HCT116 (cell line): ENCODE data around the gene ZNF750. TPM values are rescaled to one million over a fixed set of nuclear protein-coding genes. Genes with fewer than 3 reads are reported as not detected.

Source experiments
- ATAC-seq: fragments of 200-7000 bp; cut with Tn5 transposase; 2 replicates; pipeline ENCODE4 v1.9.1; 2020; ENCODE audit warnings: mild to moderate bottlenecking, moderate library complexity
- BruUV-seq: library from RNA; stranded (reverse); fragments of 400-500 nt; replicated peaks from 2 replicates; lab custom pipeline; 2021; lab: Mats Ljungman, UMichigan
- CTCF ChIA-PET: fragments of 300-600 bp; sonication (Branson Sonifier 250); formaldehyde crosslinking; loops from one replicate; lab custom pipeline; 2021; ENCODE audit warnings: antibody characterized with exemption; lab: Charles Lee
- POLR2A ChIA-PET: fragments of 300-600, 350-600 bp; sonication (Branson Sonifier 250); formaldehyde crosslinking; loops from one replicate; lab custom pipeline; 2021; ENCODE audit warnings: antibody characterized with exemption; lab: Charles Lee
- RAD21 ChIA-PET, 2 experiments: fragments of 300-600 bp; sonication (Branson Sonifier 250); formaldehyde crosslinking; loops; one replicate each; lab custom pipeline; 2023; ENCODE audit warnings: low total read pairs in 2 of 2; ENCODE audit not compliant: uncharacterized antibody in 2 of 2, unreplicated experiment in 2 of 2, low non-redundant PET in 1 of 2; lab: Charles Lee
- DNase-seq: peaks from one replicate; pipeline ENCODE4 v3.0.0-alpha.2; 2010; ENCODE audit warnings: low read depth, low spot score
- H2AFZ ChIP-seq: fragments of 200-600 bp; shearing (Covaris generic), sonication (generic); 2 replicates; pipeline ENCODE4 v1.6.1; 2017; ENCODE audit warnings: low read depth, mixed run types, mixed read lengths, antibody characterized with exemption, low read length; ENCODE audit not compliant: poor library complexity, severe bottlenecking
- H3K27ac ChIP-seq: 2 replicates; pipeline ENCODE4 v1.5.1; 2012; ENCODE audit warnings: low read depth, low read length
- H3K27me3 ChIP-seq: fragments of 200-600 bp; sonication (generic); 2 replicates; pipeline ENCODE4 v1.6.1; 2016; ENCODE audit warnings: mixed run types, low read length, mixed read lengths; ENCODE audit not compliant: insufficient read depth
- H3K36me3 ChIP-seq, 2 experiments: fragments of 200-500 bp in 1 of 2; fragments of 200-600 bp in 1 of 2; sonication (Bioruptor generic) in 1 of 2; sonication (generic) in 1 of 2; 2 replicates each; pipeline versions ENCODE4 v1.5.1 to v1.6.1; 2014 to 2016; ENCODE audit warnings: low read length in 2 of 2, inconsistent platforms in 1 of 2, mixed read lengths in 1 of 2, mixed run types in 1 of 2; ENCODE audit not compliant: insufficient read depth in 2 of 2, control insufficient read depth in 1 of 2
- H3K4me1 ChIP-seq, 2 experiments: fragments of 200-600 bp in 1 of 2; sonication (generic) in 1 of 2; 2 replicates each; pipeline versions ENCODE4 v1.5.1 to v1.6.1; 2012 to 2017; ENCODE audit warnings: low read length in 2 of 2, inconsistent platforms in 1 of 2, mild to moderate bottlenecking in 1 of 2, mixed read lengths in 1 of 2, mixed run types in 1 of 2, moderate library complexity in 1 of 2; ENCODE audit not compliant: insufficient read depth in 2 of 2, control insufficient read depth in 1 of 2
- H3K4me2 ChIP-seq: fragments of 200-600 bp; sonication (generic); 2 replicates; pipeline ENCODE4 v1.6.1; 2017; ENCODE audit warnings: mixed run types, low read length, mixed read lengths
- H3K4me3 ChIP-seq, 2 experiments: fragments of 200-600 bp in 1 of 2; sonication (generic) in 1 of 2; replicated peaks in 1 of 2; 2 replicates each; pipeline ENCODE4 v1.5.1; 2011 to 2016; ENCODE audit warnings: low read length in 2 of 2, control low read depth in 1 of 2, low read depth in 1 of 2, mild to moderate bottlenecking in 1 of 2, mixed read lengths in 1 of 2, mixed run types in 1 of 2
- H3K79me2 ChIP-seq: fragments of 200-600 bp; sonication (generic); 2 replicates; pipeline ENCODE4 v1.6.1; 2017; ENCODE audit warnings: mild to moderate bottlenecking, mixed run types, low read length, moderate library complexity, mixed read lengths; ENCODE audit not compliant: insufficient read depth
- H3K9ac ChIP-seq: fragments of 200-600 bp; sonication (generic); 2 replicates; pipeline ENCODE4 v1.6.1; 2016; ENCODE audit warnings: low read length, mixed read lengths
- H3K9me2 ChIP-seq: fragments of 200-600 bp; sonication (generic), shearing (Covaris generic); 2 replicates; pipeline ENCODE4 v1.6.1; 2017; ENCODE audit warnings: mixed run types, mild to moderate bottlenecking, moderate library complexity; ENCODE audit not compliant: insufficient read depth
- H3K9me3 ChIP-seq, 2 experiments: fragments of 200-500 bp in 1 of 2; fragments of 200-600 bp in 1 of 2; sonication (Bioruptor generic) in 1 of 2; sonication (generic) in 1 of 2; 2 replicates each; pipeline ENCODE4 v1.6.1; 2014 to 2017; ENCODE audit warnings: low read length in 2 of 2, mixed read lengths in 2 of 2, inconsistent platforms in 1 of 2, low read depth in 1 of 2, mild to moderate bottlenecking in 1 of 2, mixed run types in 1 of 2, moderate library complexity in 1 of 2; ENCODE audit not compliant: control insufficient read depth in 1 of 2, insufficient read depth in 1 of 2
- H4K20me1 ChIP-seq: fragments of 200-600 bp; sonication (generic), shearing (Covaris generic); 2 replicates; pipeline ENCODE4 v1.6.1; 2017; ENCODE audit warnings: mixed run types, mild to moderate bottlenecking, moderate library complexity; ENCODE audit not compliant: insufficient read depth
- CBX3 ChIP-seq: IDR thresholded peaks from 2 replicates; pipeline ENCODE4 v1.6.1; 2012; ENCODE audit warnings: low read depth
- CEBPB ChIP-seq: IDR thresholded peaks from 2 replicates; pipeline ENCODE4 v1.6.1; 2012; ENCODE audit warnings: low read depth
- EGR1 ChIP-seq: IDR thresholded peaks from 2 replicates; pipeline ENCODE4 v1.6.1; 2012; ENCODE audit warnings: low read depth
- ELF1 ChIP-seq: IDR thresholded peaks from 2 replicates; pipeline ENCODE4 v1.6.1; 2012; ENCODE audit warnings: low read depth, borderline replicate concordance
- EZH2phosphoT487 ChIP-seq: fragments of 200-600 bp; IDR thresholded peaks from 2 replicates; pipeline ENCODE4 v1.6.1; 2018; ENCODE audit warnings: antibody characterized with exemption, borderline replicate concordance
- FOSL1 ChIP-seq: IDR thresholded peaks from 2 replicates; pipeline ENCODE4 v1.6.1; 2012; ENCODE audit warnings: low read depth
- JUND ChIP-seq: IDR thresholded peaks from 2 replicates; pipeline ENCODE4 v1.6.1; 2012
- POLR2AphosphoS5 ChIP-seq: IDR thresholded peaks from 2 replicates; pipeline ENCODE4 v1.6.1; 2011; ENCODE audit warnings: mild to moderate bottlenecking, low read depth, low read length, moderate library complexity
- SRF ChIP-seq: IDR thresholded peaks from 2 replicates; pipeline ENCODE4 v1.6.1; 2012; ENCODE audit warnings: low read depth
- TCF7L2 ChIP-seq: IDR thresholded peaks from 2 replicates; pipeline ENCODE4 v1.7.0; 2011; ENCODE audit warnings: borderline replicate concordance, inconsistent platforms; ENCODE audit not compliant: insufficient read depth, insufficient read length; ENCODE audit errors: extremely low read depth
- YY1 ChIP-seq: IDR thresholded peaks from 2 replicates; pipeline ENCODE4 v1.6.1; 2011; ENCODE audit warnings: low read length, low read depth, moderate library complexity, mild to moderate bottlenecking; ENCODE audit not compliant: insufficient replicate concordance; ENCODE audit errors: extremely low read depth
- intact Hi-C: fragments of 100-400 bp; cut with micrococcal nuclease; formaldehyde crosslinking; loops from 2 replicates; pipeline ENCODE4 v1.10.0; 2022
- total RNA-seq: library from RNA; stranded (reverse); gene quantifications from one replicate; pipeline ENCODE4 v1.2.1, GENCODE V29; 2021; ENCODE audit not compliant: unreplicated experiment
- TF ChIP-seq, protein P1 (sequence below): IDR thresholded peaks from 2 replicates; pipeline ENCODE4 v1.6.1; 2012
- TF ChIP-seq, protein P2 (sequence below): IDR thresholded peaks from 2 replicates; pipeline ENCODE4 v1.6.1; 2011; ENCODE audit warnings: mild to moderate bottlenecking, low read length, moderate library complexity; ENCODE audit not compliant: insufficient replicate concordance; ENCODE audit errors: extremely low read depth
- TF ChIP-seq, protein P3 (sequence below), 3 experiments: fragments of 200-600 bp in 1 of 3; sonication (generic) in 1 of 3; IDR thresholded peaks in 2 of 3; conservative IDR thresholded peaks in 1 of 3; 2 replicates each; pipeline ENCODE4 v1.5.1; 2012 to 2017; ENCODE audit warnings: low read depth in 2 of 3, low read length in 2 of 3, antibody characterized with exemption in 1 of 3, borderline replicate concordance in 1 of 3, control low read depth in 1 of 3, mild to moderate bottlenecking in 1 of 3, mixed read lengths in 1 of 3, mixed run types in 1 of 3, moderate library complexity in 1 of 3; ENCODE audit not compliant: insufficient read depth in 1 of 3

Gene ZNF750
- total RNA-seq, 1 experiment from 2014 or later = not detected

- TF ChIP-seq CEBPB (no peak), YY1 (no peak), POLR2AphosphoS5 (no peak), EGR1 (no peak), FOSL1 (no peak), CBX3 (no peak), ELF1 (no peak), TCF7L2 (no peak)
- TF ChIP-seq, protein P1, sequence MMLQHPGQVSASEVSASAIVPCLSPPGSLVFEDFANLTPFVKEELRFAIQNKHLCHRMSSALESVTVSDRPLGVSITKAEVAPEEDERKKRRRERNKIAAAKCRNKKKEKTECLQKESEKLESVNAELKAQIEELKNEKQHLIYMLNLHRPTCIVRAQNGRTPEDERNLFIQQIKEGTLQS = no peak
These were observed 3.9 kb downstream of the ZNF750 start (continued) for GRCh38 chr17:82835766-82836512.

DNA sequence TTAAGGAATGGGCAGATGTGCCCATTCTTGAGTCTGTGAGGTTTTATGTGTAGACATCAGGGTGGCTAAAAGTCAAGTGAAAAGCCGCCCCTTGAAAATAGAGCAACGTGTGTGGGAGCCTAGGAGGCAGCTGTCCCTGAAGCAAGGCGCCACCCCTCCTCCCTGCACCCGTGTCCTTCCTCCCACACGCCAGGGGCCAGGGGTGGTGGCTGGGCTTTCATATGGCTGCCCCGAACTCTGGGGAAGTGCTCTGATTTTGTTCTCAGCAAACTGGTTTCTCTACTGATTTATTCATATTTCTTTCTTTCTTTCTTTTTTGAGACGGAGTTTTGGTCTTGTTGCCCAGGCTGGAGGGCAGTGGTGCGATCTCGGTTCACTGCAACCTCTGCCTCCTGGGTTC, 4.7 kb downstream of the ZNF750 start:
- intact Hi-C loops = no loop called here
- CTCF ChIA-PET = no interaction called here
- no TSS peak for BruUV-seq
- H3K36me3 ChIP-seq = no peaks in the 10 kb centered on the region; a peak in 1 of 4 replicates
- ATAC-seq (no peak), DNase-seq (no peak)
- no peak for TF ChIP-seq POLR2AphosphoS5
- TF ChIP-seq EGR1 = no peak
- TF ChIP-seq TCF7L2 = no peak
- no peak for TF ChIP-seq EZH2phosphoT487
- TF ChIP-seq, protein P1 = no peak
- TF ChIP-seq JUND = no peak
- TF ChIP-seq, protein P2, sequence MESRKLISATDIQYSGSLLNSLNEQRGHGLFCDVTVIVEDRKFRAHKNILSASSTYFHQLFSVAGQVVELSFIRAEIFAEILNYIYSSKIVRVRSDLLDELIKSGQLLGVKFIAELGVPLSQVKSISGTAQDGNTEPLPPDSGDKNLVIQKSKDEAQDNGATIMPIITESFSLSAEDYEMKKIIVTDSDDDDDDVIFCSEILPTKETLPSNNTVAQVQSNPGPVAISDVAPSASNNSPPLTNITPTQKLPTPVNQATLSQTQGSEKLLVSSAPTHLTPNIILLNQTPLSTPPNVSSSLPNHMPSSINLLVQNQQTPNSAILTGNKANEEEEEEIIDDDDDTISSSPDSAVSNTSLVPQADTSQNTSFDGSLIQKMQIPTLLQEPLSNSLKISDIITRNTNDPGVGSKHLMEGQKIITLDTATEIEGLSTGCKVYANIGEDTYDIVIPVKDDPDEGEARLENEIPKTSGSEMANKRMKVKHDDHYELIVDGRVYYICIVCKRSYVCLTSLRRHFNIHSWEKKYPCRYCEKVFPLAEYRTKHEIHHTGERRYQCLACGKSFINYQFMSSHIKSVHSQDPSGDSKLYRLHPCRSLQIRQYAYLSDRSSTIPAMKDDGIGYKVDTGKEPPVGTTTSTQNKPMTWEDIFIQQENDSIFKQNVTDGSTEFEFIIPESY = no peak
- TF ChIP-seq SRF = no peak
- TF ChIP-seq, protein P3, sequence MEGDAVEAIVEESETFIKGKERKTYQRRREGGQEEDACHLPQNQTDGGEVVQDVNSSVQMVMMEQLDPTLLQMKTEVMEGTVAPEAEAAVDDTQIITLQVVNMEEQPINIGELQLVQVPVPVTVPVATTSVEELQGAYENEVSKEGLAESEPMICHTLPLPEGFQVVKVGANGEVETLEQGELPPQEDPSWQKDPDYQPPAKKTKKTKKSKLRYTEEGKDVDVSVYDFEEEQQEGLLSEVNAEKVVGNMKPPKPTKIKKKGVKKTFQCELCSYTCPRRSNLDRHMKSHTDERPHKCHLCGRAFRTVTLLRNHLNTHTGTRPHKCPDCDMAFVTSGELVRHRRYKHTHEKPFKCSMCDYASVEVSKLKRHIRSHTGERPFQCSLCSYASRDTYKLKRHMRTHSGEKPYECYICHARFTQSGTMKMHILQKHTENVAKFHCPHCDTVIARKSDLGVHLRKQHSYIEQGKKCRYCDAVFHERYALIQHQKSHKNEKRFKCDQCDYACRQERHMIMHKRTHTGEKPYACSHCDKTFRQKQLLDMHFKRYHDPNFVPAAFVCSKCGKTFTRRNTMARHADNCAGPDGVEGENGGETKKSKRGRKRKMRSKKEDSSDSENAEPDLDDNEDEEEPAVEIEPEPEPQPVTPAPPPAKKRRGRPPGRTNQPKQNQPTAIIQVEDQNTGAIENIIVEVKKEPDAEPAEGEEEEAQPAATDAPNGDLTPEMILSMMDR (IDR thresholded peaks at IDR 0.05 in 2 of 3, conservative IDR thresholded peaks at IDR 0.05 in 1 of 3; ENCODE audit: borderline replicate concordance in 1 of 3, insufficient read depth in 1 of 3, low read depth in 2 of 3, low read length in 2 of 3) = no peak
- peaks cover 5% of the 10 kb centered on the region; the same call in 1 of the 2 replicates for H3K79me2 ChIP-seq
- RAD21 ChIA-PET = no interaction called here
- no peak overlapping the region for H3K9ac ChIP-seq
- no peaks in the 10 kb centered on the region for H3K27me3 ChIP-seq
- POLR2A ChIA-PET = no interaction called here
- H3K27ac ChIP-seq = no peak overlapping the region
- no peaks in the 10 kb centered on the region for H3K9me3 ChIP-seq
- no peaks in the 10 kb centered on the region for H3K4me1 ChIP-seq
- no peaks in the 10 kb centered on the region for H4K20me1 ChIP-seq
- no peak overlapping the region for H3K4me2 ChIP-seq
- no peaks in the 10 kb centered on the region for H3K9me2 ChIP-seq
- H2AFZ ChIP-seq = no peak overlapping the region
- H3K4me3 ChIP-seq = no peak overlapping the region
